IMR-90 (cell line): ENCODE measurements around the gene FRMD5. TPM values are rescaled to one million over a fixed set of nuclear protein-coding genes. Genes with fewer than 3 reads are reported as not detected.

ENCODE experiments used
- ATAC-seq: fragments of 200-7000 bp; cut with Tn5 transposase; 2 replicates; pipeline ENCODE4 v1.9.1; 2020; ENCODE audit warnings: low read depth, mild to moderate bottlenecking, moderate library complexity
- BruUV-seq: library from RNA; stranded (reverse); fragments of 400-500 nt; replicated peaks from 2 replicates; lab custom pipeline; 2021; lab: Mats Ljungman, UMichigan
- CTCF ChIA-PET: fragments of 300-600 bp; formaldehyde crosslinking; extraction: SDS; loops from one replicate; lab custom pipeline; 2021; ENCODE audit warnings: antibody characterized with exemption; lab: Yijun Ruan, JAX
- POLR2A ChIA-PET: fragments of 300-600 bp; sonication (Branson Sonifier 250); formaldehyde crosslinking; loops from one replicate; lab custom pipeline; 2022; ENCODE audit warnings: antibody characterized with exemption; ENCODE audit not compliant: unreplicated experiment; lab: Charles Lee
- DNase-seq: peaks from one replicate; pipeline ENCODE4 v3.0.0; 2013
- H2AFZ ChIP-seq: replicated peaks from 2 replicates; pipeline ENCODE3; 2013; ENCODE audit warnings: low read length, mild to moderate bottlenecking; ENCODE audit not compliant: poor library complexity
- H2AK5ac ChIP-seq: 2 replicates; pipeline ENCODE4 v1.6.1; 2013; ENCODE audit warnings: low read depth, low read length, inconsistent platforms
- H2AK9ac ChIP-seq: replicated peaks from 2 replicates; pipeline ENCODE3; 2013; ENCODE audit warnings: mild to moderate bottlenecking, low read depth, low read length, moderate library complexity; ENCODE audit not compliant: poor library complexity
- H2BK120ac ChIP-seq: 2 replicates; pipeline ENCODE4 v1.6.1; 2013; ENCODE audit warnings: low read depth, low read length, inconsistent platforms
- H2BK15ac ChIP-seq: 3 replicates; pipeline ENCODE4 v1.6.1; 2013; ENCODE audit warnings: low read depth, low read length, inconsistent platforms
- H2BK20ac ChIP-seq: 2 replicates; pipeline ENCODE4 v1.6.1; 2013; ENCODE audit warnings: low read depth, mild to moderate bottlenecking, inconsistent platforms, low read length, moderate library complexity
- H2BK5ac ChIP-seq: 2 replicates; pipeline ENCODE4 v1.6.1; 2013; ENCODE audit warnings: mild to moderate bottlenecking, low read depth, low read length, inconsistent platforms; ENCODE audit not compliant: poor library complexity, severe bottlenecking
- H3K14ac ChIP-seq: replicated peaks from 2 replicates; pipeline ENCODE4 v1.6.1; 2013; ENCODE audit warnings: low read depth, low read length, inconsistent platforms
- H3K18ac ChIP-seq: 2 replicates; pipeline ENCODE4 v1.6.1; 2013; ENCODE audit warnings: low read depth, low read length, control low read depth
- H3K23ac ChIP-seq: 2 replicates; pipeline ENCODE4 v1.6.1; 2013; ENCODE audit warnings: low read depth, low read length, inconsistent platforms
- H3K27ac ChIP-seq: 2 replicates; pipeline ENCODE4 v1.5.1; 2013; ENCODE audit warnings: mild to moderate bottlenecking, control low read depth, low read length; ENCODE audit not compliant: insufficient read depth
- H3K27me3 ChIP-seq: 2 replicates; pipeline ENCODE4 v1.6.1; 2013; ENCODE audit warnings: low read length; ENCODE audit not compliant: control insufficient read depth, insufficient read depth
- H3K36me3 ChIP-seq: 2 replicates; pipeline ENCODE4 v1.6.1; 2013; ENCODE audit warnings: low read length, mixed read lengths; ENCODE audit not compliant: control insufficient read depth, insufficient read depth
- H3K4ac ChIP-seq: 2 replicates; pipeline ENCODE4 v1.6.1; 2013; ENCODE audit warnings: low read depth, low read length, inconsistent platforms
- H3K4me1 ChIP-seq: 2 replicates; pipeline ENCODE4 v1.6.1; 2013; ENCODE audit warnings: low read length, mixed read lengths; ENCODE audit not compliant: control insufficient read depth, insufficient read depth
- H3K4me2 ChIP-seq: 2 replicates; pipeline ENCODE4 v1.6.1; 2013; ENCODE audit warnings: low read depth, mild to moderate bottlenecking, control low read depth, low read length, moderate library complexity
- H3K4me3 ChIP-seq: 2 replicates; pipeline ENCODE4 v1.5.1; 2013; ENCODE audit warnings: low read depth, mild to moderate bottlenecking, control low read depth, low read length, moderate library complexity; ENCODE audit not compliant: insufficient read depth
- H3K56ac ChIP-seq: 2 replicates; pipeline ENCODE4 v1.6.1; 2013; ENCODE audit warnings: low read length, inconsistent platforms; ENCODE audit not compliant: insufficient read depth; ENCODE audit errors: extremely low read depth
- H3K79me1 ChIP-seq, 2 experiments: 2 replicates each; pipeline ENCODE4 v1.6.1; 2013; ENCODE audit warnings: low read length in 2 of 2, inconsistent platforms in 1 of 2, low read depth in 1 of 2
- H3K9ac ChIP-seq: 2 replicates; pipeline ENCODE4 v1.6.1; 2013; ENCODE audit warnings: low read depth, low read length, control low read depth
- H3K9me1 ChIP-seq: 2 replicates; pipeline ENCODE4 v1.6.1; 2013; ENCODE audit warnings: low read length, inconsistent platforms; ENCODE audit not compliant: insufficient read depth
- H3K9me3 ChIP-seq: 2 replicates; pipeline ENCODE4 v1.6.1; 2013; ENCODE audit warnings: low read length; ENCODE audit not compliant: control insufficient read depth, insufficient read depth
- H4K20me1 ChIP-seq: 2 replicates; pipeline ENCODE4 v1.6.1; 2013; ENCODE audit warnings: low read length, inconsistent platforms; ENCODE audit not compliant: insufficient read depth
- H4K5ac ChIP-seq: 2 replicates; pipeline ENCODE4 v1.6.1; 2013; ENCODE audit warnings: mild to moderate bottlenecking, low read depth, low read length, control low read depth
- H4K8ac ChIP-seq, 2 experiments: 2 replicates each; pipeline ENCODE4 v1.6.1; 2013; ENCODE audit warnings: low read depth in 2 of 2, low read length in 2 of 2, control low read depth in 1 of 2, inconsistent platforms in 1 of 2
- H4K91ac ChIP-seq: 2 replicates; pipeline ENCODE4 v1.6.1; 2013; ENCODE audit warnings: low read depth, low read length, inconsistent platforms; ENCODE audit not compliant: insufficient read depth
- BHLHE40 ChIP-seq: fragments of 150-350 bp; IDR thresholded peaks from 2 replicates; pipeline ENCODE4 v1.6.1; 2016; ENCODE audit warnings: mild to moderate bottlenecking, low read depth, low read length
- CEBPB ChIP-seq: IDR thresholded peaks from 2 replicates; pipeline ENCODE4 v1.6.1; 2012; ENCODE audit warnings: low read depth, low read length, improper control_type of control experiment
- CHD1 ChIP-seq: IDR thresholded peaks from 2 replicates; pipeline ENCODE4 v1.6.1; 2012; ENCODE audit warnings: low read depth, low read length, improper control_type of control experiment
- FOS ChIP-seq: fragments of 150-350 bp; IDR thresholded peaks from 2 replicates; pipeline ENCODE4 v1.6.1; 2016; ENCODE audit warnings: low read depth, low read length
- MAFK ChIP-seq: IDR thresholded peaks from 2 replicates; pipeline ENCODE4 v1.6.1; 2012; ENCODE audit warnings: low read depth, low read length, improper control_type of control experiment
- MAZ ChIP-seq: IDR thresholded peaks from 2 replicates; pipeline ENCODE4 v1.6.1; 2012; ENCODE audit warnings: low read depth, mild to moderate bottlenecking, low read length, improper control_type of control experiment, moderate library complexity, borderline replicate concordance
- MXI1 ChIP-seq: IDR thresholded peaks from 2 replicates; pipeline ENCODE4 v1.6.1; 2012; ENCODE audit warnings: low read depth, mild to moderate bottlenecking, low read length, moderate library complexity, borderline replicate concordance
- NFE2L2 ChIP-seq: fragments of 150-350 bp; IDR thresholded peaks from 2 replicates; pipeline ENCODE4 v1.6.1; 2016; ENCODE audit warnings: low read depth, mild to moderate bottlenecking, low read length
- POLR2A ChIP-seq: IDR thresholded peaks from 2 replicates; pipeline ENCODE4 v1.6.1; 2012; ENCODE audit warnings: mild to moderate bottlenecking, low read depth, low read length
- RAD21 ChIP-seq: IDR thresholded peaks from 2 replicates; pipeline ENCODE4 v1.6.1; 2012; ENCODE audit warnings: low read length, improper control_type of control experiment
- RCOR1 ChIP-seq: IDR thresholded peaks from 2 replicates; pipeline ENCODE4 v1.6.1; 2012; ENCODE audit warnings: mild to moderate bottlenecking, low read length, improper control_type of control experiment; ENCODE audit not compliant: insufficient replicate concordance
- RFX5 ChIP-seq: IDR thresholded peaks from 2 replicates; pipeline ENCODE4 v1.8.0; 2012; ENCODE audit warnings: low read depth, mild to moderate bottlenecking, low read length, moderate library complexity
- SMC3 ChIP-seq: fragments of 150-350 bp; IDR thresholded peaks from 2 replicates; pipeline ENCODE4 v1.6.1; 2016; ENCODE audit warnings: low read depth, mild to moderate bottlenecking, antibody characterized with exemption, low read length, moderate library complexity
- WGBS, 2 experiments: methylation state at CpG; one replicate each; pipeline versions ENCODE4 v1.1.5 to v1.1.7; 2013; ENCODE audit warnings: missing lambda C conversion rate in 2 of 2; ENCODE audit not compliant: insufficient read length in 1 of 2; ENCODE audit errors: extremely low coverage in 2 of 2; 5-methylcytosine and 5-hydroxymethylcytosine counted together
- dilution Hi-C: fragments of 300-500 bp; cut with HindIII; formaldehyde crosslinking; loops from one replicate; pipeline ENCODE4 v1.14.3; 2018; ENCODE audit warnings: low sequenced_read_pairs; ENCODE audit not compliant: unreplicated experiment
- in situ Hi-C: fragments of 300-500 bp; cut with MboI; formaldehyde crosslinking; loops from 3 replicates; pipeline ENCODE4 v1.14.3; 2019; ENCODE audit warnings: low sequenced_read_pairs, inconsistent platforms, mixed read lengths
- intact Hi-C: fragments of 100-400 bp; cut with micrococcal nuclease; formaldehyde crosslinking; loops from 2 replicates; pipeline ENCODE4 v1.10.0; 2022
- polyA plus RNA-seq, 3 experiments: library from polyadenylated mRNA; depleted of rRNA; stranded (reverse); fragments of >200 nt; gene quantifications; 2 replicates each; pipeline ENCODE4 v1.2.3, GENCODE V29; 2012; ENCODE audit warnings: low replicate concordance in 1 of 3
- total RNA-seq: library from RNA; depleted of rRNA; stranded (reverse); fragments of >200 nt; gene quantifications from 2 replicates; pipeline ENCODE4 v1.2.3, GENCODE V29; 2012
- TF ChIP-seq, protein P1 (sequence below): conservative IDR thresholded peaks from 2 replicates; pipeline ENCODE4 v1.5.1; 2012; ENCODE audit warnings: mild to moderate bottlenecking, low read depth, low read length, improper control_type of control experiment
- TF ChIP-seq, protein P2 (sequence below): fragments of 150-350 bp; IDR thresholded peaks from 2 replicates; pipeline ENCODE4 v1.6.1; 2016; ENCODE audit warnings: low read depth, mild to moderate bottlenecking, low read length, moderate library complexity, borderline replicate concordance
- TF ChIP-seq, protein P3 (sequence below): fragments of 150-350 bp; IDR thresholded peaks from 2 replicates; pipeline ENCODE4 v1.6.1; 2017; ENCODE audit warnings: mild to moderate bottlenecking, antibody characterized with exemption, low read length, low read depth

Gene FRMD5
- total and polyA plus RNA-seq, 2 of the 4 experiments (the other 2 are of a cell fraction): 4.1 to 5.4 TPM

- no peak for ATAC-seq
- intact Hi-C loops: no loop called here
Observed at GRCh38 chr15:44160796-44161195, 34.3 kb downstream of the FRMD5 start.

More at GRCh38 chr15:44160796-44161195, 34.3 kb downstream of the FRMD5 start:
- no peak for TF ChIP-seq NFE2L2
- TF ChIP-seq RCOR1: no peak
- no peak for TF ChIP-seq RAD21
- TF ChIP-seq MAFK: no peak
- TF ChIP-seq, protein P1, sequence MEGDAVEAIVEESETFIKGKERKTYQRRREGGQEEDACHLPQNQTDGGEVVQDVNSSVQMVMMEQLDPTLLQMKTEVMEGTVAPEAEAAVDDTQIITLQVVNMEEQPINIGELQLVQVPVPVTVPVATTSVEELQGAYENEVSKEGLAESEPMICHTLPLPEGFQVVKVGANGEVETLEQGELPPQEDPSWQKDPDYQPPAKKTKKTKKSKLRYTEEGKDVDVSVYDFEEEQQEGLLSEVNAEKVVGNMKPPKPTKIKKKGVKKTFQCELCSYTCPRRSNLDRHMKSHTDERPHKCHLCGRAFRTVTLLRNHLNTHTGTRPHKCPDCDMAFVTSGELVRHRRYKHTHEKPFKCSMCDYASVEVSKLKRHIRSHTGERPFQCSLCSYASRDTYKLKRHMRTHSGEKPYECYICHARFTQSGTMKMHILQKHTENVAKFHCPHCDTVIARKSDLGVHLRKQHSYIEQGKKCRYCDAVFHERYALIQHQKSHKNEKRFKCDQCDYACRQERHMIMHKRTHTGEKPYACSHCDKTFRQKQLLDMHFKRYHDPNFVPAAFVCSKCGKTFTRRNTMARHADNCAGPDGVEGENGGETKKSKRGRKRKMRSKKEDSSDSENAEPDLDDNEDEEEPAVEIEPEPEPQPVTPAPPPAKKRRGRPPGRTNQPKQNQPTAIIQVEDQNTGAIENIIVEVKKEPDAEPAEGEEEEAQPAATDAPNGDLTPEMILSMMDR: no peak
- TF ChIP-seq SMC3: no peak
- no peak for TF ChIP-seq CHD1
- TF ChIP-seq, protein P2, sequence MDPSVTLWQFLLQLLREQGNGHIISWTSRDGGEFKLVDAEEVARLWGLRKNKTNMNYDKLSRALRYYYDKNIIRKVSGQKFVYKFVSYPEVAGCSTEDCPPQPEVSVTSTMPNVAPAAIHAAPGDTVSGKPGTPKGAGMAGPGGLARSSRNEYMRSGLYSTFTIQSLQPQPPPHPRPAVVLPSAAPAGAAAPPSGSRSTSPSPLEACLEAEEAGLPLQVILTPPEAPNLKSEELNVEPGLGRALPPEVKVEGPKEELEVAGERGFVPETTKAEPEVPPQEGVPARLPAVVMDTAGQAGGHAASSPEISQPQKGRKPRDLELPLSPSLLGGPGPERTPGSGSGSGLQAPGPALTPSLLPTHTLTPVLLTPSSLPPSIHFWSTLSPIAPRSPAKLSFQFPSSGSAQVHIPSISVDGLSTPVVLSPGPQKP: no peak
- no peak for TF ChIP-seq FOS
- TF ChIP-seq POLR2A: no peak
- TF ChIP-seq, protein P3, sequence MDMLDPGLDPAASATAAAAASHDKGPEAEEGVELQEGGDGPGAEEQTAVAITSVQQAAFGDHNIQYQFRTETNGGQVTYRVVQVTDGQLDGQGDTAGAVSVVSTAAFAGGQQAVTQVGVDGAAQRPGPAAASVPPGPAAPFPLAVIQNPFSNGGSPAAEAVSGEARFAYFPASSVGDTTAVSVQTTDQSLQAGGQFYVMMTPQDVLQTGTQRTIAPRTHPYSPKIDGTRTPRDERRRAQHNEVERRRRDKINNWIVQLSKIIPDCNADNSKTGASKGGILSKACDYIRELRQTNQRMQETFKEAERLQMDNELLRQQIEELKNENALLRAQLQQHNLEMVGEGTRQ: no peak
- no peak for TF ChIP-seq RFX5
- TF ChIP-seq MAZ: no peak
- TF ChIP-seq MXI1: no peak
- no peak for TF ChIP-seq BHLHE40
- no peak for TF ChIP-seq CEBPB
- no peak overlapping the region for H4K91ac ChIP-seq
- H3K4me3 ChIP-seq: no peak overlapping the region
- H3K4ac ChIP-seq: no peak overlapping the region
- no peak overlapping the region for H3K56ac ChIP-seq
- no peak overlapping the region for H2AK5ac ChIP-seq
- H4K5ac ChIP-seq: no peak overlapping the region
- no peaks in the 10 kb centered on the region for H3K27me3 ChIP-seq
- BruUV-seq: no TSS peak
- no peak overlapping the region for H3K9ac ChIP-seq
- no peaks in the 10 kb centered on the region for H4K20me1 ChIP-seq
- H3K79me1 ChIP-seq: peaks cover 0 to 5% of the 10 kb centered on the region in 2 experiments; a peak in 2 of 4 replicates
- H3K36me3 ChIP-seq: no peaks in the 10 kb centered on the region
- H3K14ac ChIP-seq: no peak overlapping the region
- H3K23ac ChIP-seq: no peak overlapping the region
- H3K4me2 ChIP-seq: no peak overlapping the region
- H4K8ac ChIP-seq: no peak overlapping the region
- H3K9me1 ChIP-seq: peaks cover 4% of the 10 kb centered on the region; the same call in 1 of the 2 replicates
- CTCF ChIA-PET: no interaction called here
- no peak overlapping the region for H3K18ac ChIP-seq
- no CpG with 5 or more reads among the region's 1 CpG for WGBS, 2 experiments
- no peak for DNase-seq
- H2BK15ac ChIP-seq: no peak overlapping the region
- H3K27ac ChIP-seq: no peak overlapping the region
- H2AK9ac ChIP-seq: no peak overlapping the region
- peaks cover 2% of the 10 kb centered on the region; the same call in 1 of the 2 replicates for H3K4me1 ChIP-seq
- H2BK5ac ChIP-seq: no peak overlapping the region
- H3K9me3 ChIP-seq: no peaks in the 10 kb centered on the region
- in situ Hi-C loops: no loop called here
- no peak overlapping the region for H2AFZ ChIP-seq
- dilution Hi-C loops: no loop called here
- H2BK20ac ChIP-seq: no peak overlapping the region
- POLR2A ChIA-PET: interaction anchor here (0.6 kb wide), 1 partner anchor 27 kb away, joined by 3 read pairs; no protein-coding TSS in a partner anchor
- H2BK120ac ChIP-seq: no peak overlapping the region
